Keratinocyte (primary cell): Measurements from ENCODE around the gene CD8B2. TPM values are rescaled to one million over a fixed set of nuclear protein-coding genes. Genes with fewer than 3 reads are reported as not detected.

ENCODE experiments used
- DNase-seq: peaks from one replicate; pipeline ENCODE4 v3.0.0-alpha.2; 2011; ENCODE audit warnings: low read depth, missing footprints, low spot score
- FAIRE-seq: peaks from 2 replicates; lab custom pipeline; 2011; peaks lifted over from hg19 to GRCh38; lab: Jason Lieb, UNC
- H2AFZ ChIP-seq: 2 replicates; pipeline ENCODE4 v1.6.0; 2012; ENCODE audit warnings: low read length, control low read depth, inconsistent platforms; ENCODE audit not compliant: control insufficient read depth
- H3K27ac ChIP-seq: 2 replicates; pipeline ENCODE4 v1.5.1; 2011; ENCODE audit warnings: low read length; ENCODE audit not compliant: control insufficient read depth, insufficient read depth
- H3K27me3 ChIP-seq: 3 replicates; pipeline ENCODE4 v1.6.0; 2011; ENCODE audit warnings: low read length; ENCODE audit not compliant: control insufficient read depth, insufficient read depth; ENCODE audit errors: extremely low read depth
- H3K36me3 ChIP-seq, 2 experiments: 2 replicates in 1 of 2; 3 replicates in 1 of 2; pipeline ENCODE4 v1.5.1; 2011; ENCODE audit warnings: low read length in 2 of 2, mild to moderate bottlenecking in 1 of 2; ENCODE audit not compliant: control insufficient read depth in 2 of 2, insufficient read depth in 2 of 2; ENCODE audit errors: extremely low read depth in 1 of 2
- H3K4me1 ChIP-seq: 3 replicates; pipeline ENCODE4 v1.5.1; 2011; ENCODE audit warnings: low read length; ENCODE audit not compliant: control insufficient read depth, insufficient read depth; ENCODE audit errors: extremely low read depth
- H3K4me2 ChIP-seq: 3 replicates; pipeline ENCODE4 v1.6.0; 2011; ENCODE audit warnings: low read depth, low read length; ENCODE audit not compliant: control insufficient read depth, insufficient read depth; ENCODE audit errors: extremely low read depth
- H3K4me3 ChIP-seq, 3 experiments: fragments of 200-600 bp in 1 of 3; sonication (generic) in 1 of 3; 2 replicates in 2 of 3; 3 replicates in 1 of 3; pipeline ENCODE4 v1.5.1; 2011 to 2016; ENCODE audit warnings: low read length in 3 of 3, mild to moderate bottlenecking in 3 of 3, control low read depth in 2 of 3, inconsistent platforms in 1 of 3, low read depth in 1 of 3, mixed read lengths in 1 of 3, mixed run types in 1 of 3, moderate library complexity in 1 of 3; ENCODE audit not compliant: control insufficient read depth in 2 of 3, insufficient read depth in 2 of 3; ENCODE audit errors: extremely low read depth in 1 of 3
- H3K79me2 ChIP-seq: 2 replicates; pipeline ENCODE4 v1.6.0; 2012; ENCODE audit warnings: low read length; ENCODE audit not compliant: control insufficient read depth, insufficient read depth
- H3K9ac ChIP-seq: 3 replicates; pipeline ENCODE4 v1.6.0; 2011; ENCODE audit warnings: low read length; ENCODE audit not compliant: control insufficient read depth, insufficient read depth; ENCODE audit errors: extremely low read depth
- H3K9me1 ChIP-seq: 3 replicates; pipeline ENCODE4 v1.6.0; 2011; ENCODE audit warnings: low read length; ENCODE audit not compliant: control insufficient read depth, insufficient read depth; ENCODE audit errors: extremely low read depth
- H3K9me3 ChIP-seq: 2 replicates; pipeline ENCODE4 v1.5.1; 2012; ENCODE audit warnings: low read depth, low read length; ENCODE audit not compliant: control insufficient read depth
- H4K20me1 ChIP-seq: 3 replicates; pipeline ENCODE4 v1.6.0; 2011; ENCODE audit warnings: low read length; ENCODE audit not compliant: control insufficient read depth, insufficient read depth; ENCODE audit errors: extremely low read depth
- EZH2 ChIP-seq: IDR thresholded peaks from one replicate; pipeline ENCODE4 v1.6.1; 2012; ENCODE audit warnings: inconsistent platforms, mild to moderate bottlenecking, low read length, moderate library complexity
- dilution Hi-C: fragments of 300-500 bp; cut with MboI; formaldehyde crosslinking; loops from one replicate; pipeline ENCODE4 v1.7.0; 2020; ENCODE audit warnings: low sequenced_read_pairs; ENCODE audit not compliant: extremely low pct_ligation_motif_present
- polyA plus RNA-seq, 5 experiments: library from polyadenylated mRNA; depleted of rRNA in 3 of 5; stranded (reverse) in 3 of 5; stranded (forward) in 1 of 5; unstranded in 1 of 5; fragments of >200 nt; gene quantifications; 1 replicate in 1 of 5; 2 replicates in 3 of 5; 3 replicates in 1 of 5; pipeline versions ENCODE4 v1.2.1 to v1.2.3, GENCODE V29; 2011 to 2012; ENCODE audit warnings: missing spikeins in 2 of 5, low read depth in 1 of 5, low replicate concordance in 1 of 5
- TF ChIP-seq, protein P1 (sequence below), 3 experiments: IDR thresholded peaks in 1 of 3; conservative IDR thresholded peaks in 1 of 3; optimal IDR thresholded peaks in 1 of 3; 2 replicates in 2 of 3; 3 replicates in 1 of 3; pipeline versions ENCODE3 to v1.5.1; 2011; ENCODE audit warnings: low read length in 3 of 3, mild to moderate bottlenecking in 3 of 3, moderate library complexity in 2 of 3, control low read depth in 1 of 3, inconsistent platforms in 1 of 3; ENCODE audit not compliant: insufficient read depth in 2 of 3; ENCODE audit errors: extremely low read depth in 1 of 3

The CD8B2 gene
- polyA plus RNA-seq, 1 donor (not counting 4 experiments of a cell fraction or from before 2014, with no cell fraction given) = not detected

DNA sequence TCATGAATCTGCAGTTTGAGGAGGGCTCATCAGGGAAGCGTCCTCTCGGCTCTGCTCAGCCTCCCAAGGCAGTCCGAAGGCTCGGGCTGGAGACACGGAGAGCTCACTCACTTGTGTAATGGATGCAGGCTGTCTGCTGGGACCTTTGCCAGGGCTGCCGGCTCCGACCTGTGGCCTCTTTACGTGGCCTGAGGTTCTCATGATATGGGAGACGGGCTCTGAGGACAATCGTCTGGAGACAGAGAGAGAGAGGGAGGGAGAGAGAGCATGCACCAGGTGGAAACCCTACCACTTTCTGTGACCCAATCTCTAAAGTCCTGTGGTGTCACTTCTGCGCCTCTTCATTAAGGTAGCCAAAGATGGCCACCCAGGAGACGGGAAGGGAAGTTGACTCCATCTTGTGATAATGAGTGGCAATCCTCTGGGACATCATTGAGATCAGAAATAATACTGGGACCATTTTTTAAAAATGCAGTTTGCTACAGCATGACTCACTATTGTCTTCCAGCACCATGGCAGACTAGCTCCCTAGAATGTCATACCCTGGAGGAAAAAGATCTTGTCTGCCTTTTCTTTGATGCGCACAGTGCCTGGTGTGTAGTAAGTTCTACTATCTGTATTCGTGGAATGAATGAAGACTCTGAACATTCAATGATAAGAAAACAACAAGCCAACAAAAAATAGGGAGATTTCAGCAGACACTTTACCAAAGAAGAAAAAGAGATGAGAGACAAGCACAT, 60.2 kb downstream of the CD8B2 start:
- H3K9me1 ChIP-seq = no peaks in the 10 kb centered on the region
- no peak overlapping the region for H2AFZ ChIP-seq
- no peaks in the 10 kb centered on the region for H3K79me2 ChIP-seq
- H3K27ac ChIP-seq = no peak overlapping the region
- H3K4me2 ChIP-seq = no peak overlapping the region
- no peaks in the 10 kb centered on the region for H4K20me1 ChIP-seq
- no peak overlapping the region for H3K4me3 ChIP-seq
- peaks cover 4% of the 10 kb centered on the region for H3K4me1 ChIP-seq
- no peaks in the 10 kb centered on the region for H3K9me3 ChIP-seq
- dilution Hi-C loops = no loop called here
- TF ChIP-seq, protein P1, sequence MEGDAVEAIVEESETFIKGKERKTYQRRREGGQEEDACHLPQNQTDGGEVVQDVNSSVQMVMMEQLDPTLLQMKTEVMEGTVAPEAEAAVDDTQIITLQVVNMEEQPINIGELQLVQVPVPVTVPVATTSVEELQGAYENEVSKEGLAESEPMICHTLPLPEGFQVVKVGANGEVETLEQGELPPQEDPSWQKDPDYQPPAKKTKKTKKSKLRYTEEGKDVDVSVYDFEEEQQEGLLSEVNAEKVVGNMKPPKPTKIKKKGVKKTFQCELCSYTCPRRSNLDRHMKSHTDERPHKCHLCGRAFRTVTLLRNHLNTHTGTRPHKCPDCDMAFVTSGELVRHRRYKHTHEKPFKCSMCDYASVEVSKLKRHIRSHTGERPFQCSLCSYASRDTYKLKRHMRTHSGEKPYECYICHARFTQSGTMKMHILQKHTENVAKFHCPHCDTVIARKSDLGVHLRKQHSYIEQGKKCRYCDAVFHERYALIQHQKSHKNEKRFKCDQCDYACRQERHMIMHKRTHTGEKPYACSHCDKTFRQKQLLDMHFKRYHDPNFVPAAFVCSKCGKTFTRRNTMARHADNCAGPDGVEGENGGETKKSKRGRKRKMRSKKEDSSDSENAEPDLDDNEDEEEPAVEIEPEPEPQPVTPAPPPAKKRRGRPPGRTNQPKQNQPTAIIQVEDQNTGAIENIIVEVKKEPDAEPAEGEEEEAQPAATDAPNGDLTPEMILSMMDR (optimal IDR thresholded peaks at IDR 0.05 in 1 of 3, IDR thresholded peaks at IDR 0.05 in 1 of 3, conservative IDR thresholded peaks at IDR 0.05 in 1 of 3; ENCODE audit: extremely low read depth in 1 of 3, insufficient read depth in 2 of 3, low read length in 3 of 3) = no peak
- TF ChIP-seq EZH2 = no peak
- H3K36me3 ChIP-seq = no peaks in the 10 kb centered on the region
- no peak for FAIRE-seq
- DNase-seq = no peak
- no peaks in the 10 kb centered on the region for H3K27me3 ChIP-seq
- H3K9ac ChIP-seq = no peak overlapping the region

DNA sequence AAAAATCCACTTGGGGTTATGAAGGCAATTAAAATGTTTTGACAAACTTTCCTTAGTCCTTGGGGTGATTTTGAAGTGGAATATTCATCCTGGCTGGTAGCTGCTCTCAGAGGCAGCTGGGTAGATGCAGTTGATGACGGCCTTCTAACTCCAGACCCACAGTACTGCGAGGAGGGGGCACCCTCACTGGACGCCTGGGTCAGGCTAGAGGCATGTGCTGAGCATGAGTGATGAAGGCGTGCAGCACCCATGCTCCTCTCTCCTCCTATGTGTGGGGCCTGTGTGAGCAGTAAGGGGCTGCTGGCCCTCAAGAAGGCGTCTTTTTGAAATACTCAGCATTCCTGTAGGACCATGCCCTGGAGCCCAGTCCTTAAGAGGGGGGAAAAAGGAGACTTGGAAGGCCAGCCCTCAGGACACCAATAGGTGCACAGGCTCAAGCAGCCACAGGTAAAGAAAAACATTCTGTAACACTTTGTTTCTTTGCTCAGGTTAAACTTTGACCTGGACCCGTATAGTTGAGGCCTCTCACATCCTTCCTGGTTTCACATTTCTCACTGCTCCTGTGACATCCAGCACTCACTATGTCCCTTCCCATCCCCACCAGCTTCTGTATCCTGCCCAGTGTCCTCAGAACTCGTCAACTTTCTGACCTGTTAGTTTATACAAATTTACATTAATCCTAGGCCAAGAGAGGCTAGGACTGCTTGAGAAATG, 64.4 kb downstream of the CD8B2 start:
- no peak for FAIRE-seq

More for the DNA sequence above, 64.4 kb downstream of the CD8B2 start:
- TF ChIP-seq, protein P1 (optimal IDR thresholded peaks at IDR 0.05 in 1 of 3, IDR thresholded peaks at IDR 0.05 in 1 of 3, conservative IDR thresholded peaks at IDR 0.05 in 1 of 3; ENCODE audit: extremely low read depth in 1 of 3, insufficient read depth in 2 of 3, low read length in 3 of 3) = no peak
- TF ChIP-seq EZH2 = no peak
- Histone ChIP-seq H3K79me2 (no peaks in the 10 kb centered on the region), H3K4me3 (no peak overlapping the region), H2AFZ (no peak overlapping the region), H3K36me3 (no peaks in the 10 kb centered on the region), H3K4me1 (no peaks in the 10 kb centered on the region), H3K9me3 (no peaks in the 10 kb centered on the region), H3K9me1 (no peaks in the 10 kb centered on the region), H3K27ac (no peak overlapping the region), H3K27me3 (no peaks in the 10 kb centered on the region), H4K20me1 (no peaks in the 10 kb centered on the region), H3K4me2 (no peak overlapping the region), H3K9ac (no peak overlapping the region)
- DNase-seq = no peak
- dilution Hi-C loops = no loop called here
